Measurements from ENCODE around the gene NPFFR1. TPM values are rescaled to one million over a fixed set of nuclear protein-coding genes. Genes with fewer than 3 reads are reported as not detected.

The NPFFR1 gene
- total RNA-seq, 1 experiment from 2014 or later = not detected

- Histone ChIP-seq H4K20me1 (ENCODE audit: control insufficient read depth, insufficient read depth, insufficient read length) (no peaks in the 10 kb centered on the region), H2AK5ac (ENCODE audit: insufficient read length, low read length) (no peak overlapping the region), H3K27ac (ENCODE audit: insufficient read length, low read depth, low read length) (no peak overlapping the region), H3K79me1 (ENCODE audit: insufficient read depth, low read depth, low read length, poor library complexity, severe bottlenecking) (no peaks in the 10 kb centered on the region), H3K18ac (ENCODE audit: insufficient read length, low read depth, low read length) (no peak overlapping the region), H3K27me3 (ENCODE audit: insufficient read depth, low read length) (no peaks in the 10 kb centered on the region), H2BK15ac (ENCODE audit: low read depth, low read length) (no peak overlapping the region), H3K4ac (ENCODE audit: low read depth, low read length) (no peak overlapping the region), H3K79me2 (ENCODE audit: insufficient read depth, low read length) (no peaks in the 10 kb centered on the region), H3K9me3 (ENCODE audit: control insufficient read depth, low read depth, low read length) (no peaks in the 10 kb centered on the region), H2BK5ac (ENCODE audit: insufficient read length, low read length) (no peak overlapping the region), H2BK12ac (ENCODE audit: insufficient read length, low read depth, low read length) (no peak overlapping the region), H3T11ph (ENCODE audit: low read length) (no peak overlapping the region), H3K23ac (ENCODE audit: insufficient read length, low read depth, low read length) (no peak overlapping the region), H4K91ac (ENCODE audit: insufficient read length, low read depth, low read length) (no peak overlapping the region), H2BK20ac (ENCODE audit: low read depth, low read length, poor library complexity, severe bottlenecking) (no peak overlapping the region), H3K4me1 (ENCODE audit: insufficient read depth, low read length) (no peaks in the 10 kb centered on the region), H3K23me2 (ENCODE audit: insufficient read length, low read depth, low read length, poor library complexity, severe bottlenecking) (no peaks in the 10 kb centered on the region), H2AFZ (ENCODE audit: low read length) (no peak overlapping the region), H3K9ac (ENCODE audit: extremely low read depth, insufficient read length, low read length) (no peak overlapping the region), H3K4me2 (ENCODE audit: insufficient read depth, insufficient read length, low read length) (no peak overlapping the region), H3K56ac (ENCODE audit: insufficient read length, low read depth, low read length) (no peak overlapping the region), H2BK120ac (ENCODE audit: low read depth, low read length, poor library complexity, severe bottlenecking) (no peak overlapping the region), H4K5ac (ENCODE audit: insufficient read length, low read depth, low read length) (no peak overlapping the region), H4K8ac (replicated peaks; ENCODE audit: insufficient read length, low read depth, low read length) (no peak overlapping the region), H3K14ac (ENCODE audit: insufficient read depth, low read length) (no peak overlapping the region)
- Mint-ChIP-seq H3K4me1 (peaks cover 0 to 2% of the 10 kb centered on the region in 2 experiments; a peak in 1 of 4 replicates), H3K27me3 (ENCODE audit: low read depth) (no peaks in the 10 kb centered on the region), H3K9me3 (no peaks in the 10 kb centered on the region), H3K36me3 (ENCODE audit: insufficient read depth in 1 of 3, low read depth in 3 of 3) (peaks cover 0 to 4% (median 2%) of the 10 kb centered on the region in 3 experiments; a peak in 2 of 7 replicates), H3K4me3 (no peak overlapping the region), H3K27ac (no peak overlapping the region)
- no CpG with 5 or more reads among the region's 19 CpGs for WGBS (ENCODE audit: extremely low coverage, insufficient read length, low lambda C conversion rate)
- DNase-seq = no peak
- no peak for TF ChIP-seq CTCF (conservative IDR thresholded peaks at IDR 0.05)
These were observed 17.2 kb upstream of the NPFFR1 start for GRCh38 chr10:70300908-70301597.
